ENCODE measurements around the gene LRRC27.
"Not testable (repeated sequence)": the region's sequence is repeated elsewhere in the genome, so short reads cannot be mapped to it uniquely, and the experiment has no call there.

Gene LRRC27

GRCh38 chr10:132316133-132316532, 15.9 kb upstream of the LRRC27 start:
- no peak for DNase-seq

- not testable (repeated sequence) for DNase-seq
Measured at GRCh38 chr10:132317477-132317876, 14.5 kb upstream of the LRRC27 start.

- no peak for DNase-seq
Measured at GRCh38 chr10:132319853-132320653, 11.9 kb upstream of the LRRC27 start.

- no peak for DNase-seq
Measured at GRCh38 chr10:132320654-132321469, 11.1 kb upstream of the LRRC27 start.

DNA sequence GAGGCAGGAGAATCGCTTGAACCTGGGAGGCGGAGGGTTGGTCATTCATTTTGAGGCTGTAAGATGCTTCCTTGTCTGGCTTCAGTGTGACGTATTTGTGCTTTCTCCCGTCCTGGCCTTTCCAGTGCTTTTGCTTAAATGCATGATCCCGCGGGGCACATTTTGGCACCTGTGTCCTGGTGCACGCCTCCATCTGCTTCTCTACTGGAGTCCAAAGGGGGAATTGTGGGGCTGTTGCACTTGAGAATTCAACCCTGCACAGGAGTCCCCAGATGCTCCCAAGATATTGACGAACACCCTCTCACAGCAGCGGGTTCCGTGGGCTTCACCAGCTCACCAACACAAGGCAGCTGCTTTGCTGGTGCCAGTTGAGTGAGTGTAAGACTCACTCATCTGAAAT, 10.3 kb upstream of the LRRC27 start:
- no peak for DNase-seq

- DNase-seq: no peak
Measured at GRCh38 chr10:132322586-132323048, 9.4 kb upstream of the LRRC27 start.

DNA sequence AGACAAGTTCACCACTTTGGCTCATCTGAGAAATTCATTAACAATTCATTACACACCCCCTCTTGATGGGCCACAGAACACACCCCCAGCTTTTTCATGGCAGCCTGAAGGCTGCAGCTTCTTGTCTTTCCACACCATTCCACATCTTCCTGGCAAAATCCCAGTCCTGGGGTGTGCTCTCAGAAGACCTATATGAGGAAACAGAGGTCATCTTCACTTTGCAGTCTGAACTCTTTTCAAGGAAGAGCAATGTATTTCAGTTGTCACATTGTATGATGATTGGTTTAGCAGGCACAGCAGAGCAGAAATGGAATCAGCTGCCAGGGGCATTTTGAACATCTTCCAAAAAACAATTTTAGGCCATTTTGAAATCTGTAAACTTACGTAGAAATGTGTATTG, 7.8 kb upstream of the LRRC27 start:
- no peak for DNase-seq

GRCh38 chr10:132326344-132326889, 5.6 kb upstream of the LRRC27 start:
- DNase-seq: no peak

- no peak for DNase-seq
Measured at GRCh38 chr10:132326925-132327324, 5.1 kb upstream of the LRRC27 start.

GRCh38 chr10:132328106-132328505, 3.9 kb upstream of the LRRC27 start:
- no peak for DNase-seq

GRCh38 chr10:132328738-132329137, 3.3 kb upstream of the LRRC27 start:
- DNase-seq: no peak

DNA sequence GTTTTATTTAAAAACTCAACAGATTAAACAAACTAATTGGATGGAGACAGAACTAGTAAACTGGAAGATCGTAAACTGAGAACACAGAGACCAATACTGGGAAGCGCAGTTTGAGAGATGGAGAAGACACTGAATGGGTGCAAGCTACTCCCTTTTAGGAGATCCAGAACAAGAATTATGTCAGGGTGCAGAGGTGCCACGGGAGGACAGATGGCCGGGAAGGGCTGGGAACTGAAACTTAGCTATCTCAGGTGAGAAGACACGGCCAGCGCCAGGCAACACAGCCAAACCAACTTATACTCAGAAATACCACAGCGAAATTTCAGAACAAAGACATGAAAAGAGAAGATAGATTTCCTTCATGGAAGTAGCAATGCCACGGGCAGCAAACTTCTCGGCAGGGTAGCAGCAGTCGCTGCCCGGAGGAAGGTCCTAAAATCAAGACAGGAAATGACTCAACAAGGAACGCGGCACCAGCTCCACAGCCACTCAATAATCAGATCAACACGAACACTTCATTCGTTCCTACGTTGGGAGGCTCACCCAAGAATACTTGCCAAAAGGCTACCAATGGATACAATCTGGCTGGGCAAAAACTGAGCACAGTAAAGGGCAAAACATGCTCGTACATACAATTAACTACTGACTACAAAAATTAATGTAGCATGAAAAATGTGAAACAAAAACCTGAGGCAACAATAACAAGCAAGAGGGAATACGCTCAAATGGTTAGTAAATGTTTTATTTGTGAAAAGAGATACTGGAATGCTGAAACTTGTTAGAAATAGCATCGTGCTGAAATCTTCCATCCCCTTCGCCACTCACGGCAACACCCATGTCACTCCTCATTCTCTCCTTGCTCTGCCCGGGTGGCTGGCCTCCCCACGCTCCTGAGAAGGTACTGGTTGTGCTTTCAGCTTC, 2.2 kb upstream of the LRRC27 start:
- DNase-seq: peak; percentile 39

- DNase-seq: no peak
Measured at GRCh38 chr10:132330486-132330833, 1.5 kb upstream of the LRRC27 start.

DNA sequence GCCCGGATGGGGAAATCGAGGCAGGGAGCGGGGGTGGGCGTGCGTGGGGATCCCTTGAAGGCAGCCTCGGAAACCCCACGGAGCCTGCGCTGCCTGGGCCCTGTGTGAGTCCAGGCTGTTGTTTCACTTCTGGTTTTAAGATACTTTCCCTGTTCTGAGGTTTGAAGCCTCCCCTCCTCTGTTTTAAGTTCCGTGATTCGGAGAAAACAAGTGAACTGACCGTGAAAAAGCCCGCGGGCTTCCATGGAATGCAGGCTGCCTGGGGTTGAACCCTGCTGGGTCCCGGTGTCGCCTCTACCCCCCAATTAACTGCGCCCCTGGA, 401 bp downstream of the LRRC27 start:
- no peak for DNase-seq

GRCh38 chr10:132333386-132333785, 1.4 kb downstream of the LRRC27 start:
- DNase-seq: no peak

DNA sequence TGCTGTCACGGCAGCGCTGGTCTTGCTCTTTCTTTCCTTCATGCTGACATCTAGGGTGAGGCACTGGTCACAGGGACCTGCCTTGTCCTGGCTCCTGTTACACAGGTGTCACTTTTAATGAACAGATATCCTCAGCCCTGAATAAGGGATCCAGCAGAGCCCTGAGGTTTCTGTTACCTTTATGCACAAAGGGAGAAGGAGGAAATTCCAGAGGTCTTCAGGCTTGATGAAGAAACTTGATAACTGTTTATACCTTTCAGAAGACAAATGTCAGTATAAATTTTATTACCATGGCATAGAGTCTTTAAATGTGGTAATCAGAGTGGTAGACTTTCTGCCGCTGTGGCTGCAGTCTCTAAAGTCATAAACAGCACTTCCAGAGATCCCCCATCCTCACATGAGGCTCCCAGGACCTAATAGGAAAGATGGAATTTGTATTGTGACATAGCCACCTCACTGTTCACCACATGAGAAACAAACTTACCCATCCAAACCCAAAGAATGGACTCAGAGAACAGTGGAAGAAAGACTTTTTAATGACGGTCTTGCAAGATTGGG, 2.7 kb downstream of the LRRC27 start:
- no peak for DNase-seq

- DNase-seq: peak; percentile 24
Measured at GRCh38 chr10:132335189-132336063, 3.4 kb downstream of the LRRC27 start.

- DNase-seq: no peak
Measured at GRCh38 chr10:132336064-132336746, 4.2 kb downstream of the LRRC27 start.

GRCh38 chr10:132336919-132337407, 5.0 kb downstream of the LRRC27 start:
- DNase-seq: no peak

DNA sequence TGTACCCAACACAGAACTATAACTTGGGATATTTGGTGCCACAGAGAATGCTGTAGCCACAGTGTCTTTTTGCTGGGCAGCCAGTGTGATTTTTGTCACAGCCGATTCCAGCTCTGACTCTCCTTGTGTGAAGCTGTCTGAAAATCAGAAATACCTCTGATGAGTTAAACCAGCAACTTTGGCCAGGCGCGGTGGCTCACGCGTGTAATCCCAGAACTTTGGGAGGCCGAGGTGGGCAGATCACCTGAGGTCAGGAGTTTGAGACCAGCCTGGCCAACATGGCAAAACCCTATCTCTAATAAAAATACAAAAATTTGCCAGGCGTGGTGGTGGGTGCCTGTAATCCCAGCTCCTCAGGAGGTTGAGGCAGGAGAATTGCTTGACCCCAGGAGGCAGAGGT, 5.9 kb downstream of the LRRC27 start:
- not testable (repeated sequence) for DNase-seq

GRCh38 chr10:132338876-132339275, 6.9 kb downstream of the LRRC27 start:
- DNase-seq: no peak

Measured in CD4-positive, alpha-beta T cell treated with Interleukin-21 for 1 hour (primary cell).